CD4-positive, alpha-beta T cell (primary cell): Measurements from ENCODE around the gene STX12. TPM values are rescaled to one million over a fixed set of nuclear protein-coding genes. Genes with fewer than 3 reads are reported as not detected.

ENCODE experiments used
- ATAC-seq: fragments of 200-7000 bp; cut with Tn5 transposase; one replicate; pipeline ENCODE4 v1.10.0; 2022; ENCODE audit warnings: mild to moderate bottlenecking; ENCODE audit not compliant: poor library complexity
- CTCF ChIA-PET: fragments of 350-600 bp; sonication (Branson Sonifier 250); formaldehyde crosslinking; loops from one replicate; lab custom pipeline; 2021; ENCODE audit warnings: antibody characterized with exemption, inconsistent platforms; lab: Charles Lee
- POLR2A ChIA-PET: fragments of 350-600 bp; sonication (Branson Sonifier 250); formaldehyde crosslinking; loops from one replicate; lab custom pipeline; 2021; ENCODE audit warnings: antibody characterized with exemption, inconsistent platforms; lab: Charles Lee
- DNase-seq, 14 experiments: peaks; one replicate each; pipeline ENCODE4 v3.0.0-alpha.2; 2013 to 2020; ENCODE audit warnings: mixed read lengths in 2 of 14
- H3K27ac ChIP-seq, 2 donors: one replicate each; pipeline versions ENCODE4 v1.5.1 to v1.7.0; 2013; ENCODE audit warnings: low read length in 2 of 2, low read depth in 1 of 2, mild to moderate bottlenecking in 1 of 2
- H3K27me3 ChIP-seq, 2 experiments: 1 replicate in 1 of 2; 2 replicates in 1 of 2; pipeline versions ENCODE4 v1.6.1 to v1.7.0; 2013; ENCODE audit warnings: low read length in 2 of 2, control low read depth in 1 of 2, mild to moderate bottlenecking in 1 of 2, moderate library complexity in 1 of 2; ENCODE audit not compliant: insufficient read depth in 2 of 2, control insufficient read depth in 1 of 2
- H3K36me3 ChIP-seq: one replicate; pipeline ENCODE4 v1.6.1; 2013; ENCODE audit warnings: low read length, control low read depth; ENCODE audit not compliant: insufficient read depth
- H3K4me1 ChIP-seq: one replicate; pipeline ENCODE4 v1.6.1; 2013; ENCODE audit warnings: low read length, control low read depth; ENCODE audit not compliant: insufficient read depth
- H3K4me3 ChIP-seq: one replicate; pipeline ENCODE4 v1.5.1; 2013; ENCODE audit warnings: mild to moderate bottlenecking, low read length, moderate library complexity
- H3K9me3 ChIP-seq, 2 experiments: 1 replicate in 1 of 2; 2 replicates in 1 of 2; pipeline versions ENCODE4 v1.6.1 to v1.7.0; 2013; ENCODE audit warnings: low read length in 2 of 2, mild to moderate bottlenecking in 2 of 2, control low read depth in 1 of 2, moderate library complexity in 1 of 2; ENCODE audit not compliant: control insufficient read depth in 1 of 2, insufficient read depth in 1 of 2
- H3K27ac Mint-ChIP-seq: one replicate; pipeline ENCODE4 v1.8.0; 2020; ENCODE audit warnings: mixed read lengths
- H3K27me3 Mint-ChIP-seq: one replicate; pipeline ENCODE4 v1.8.0; 2021; ENCODE audit warnings: mixed read lengths
- H3K36me3 Mint-ChIP-seq: one replicate; pipeline ENCODE4 v1.8.0; 2021; ENCODE audit warnings: low read depth, mixed read lengths
- H3K4me1 Mint-ChIP-seq: one replicate; pipeline ENCODE4 v1.8.0; 2021; ENCODE audit warnings: low read depth, mixed read lengths
- H3K4me3 Mint-ChIP-seq: one replicate; pipeline ENCODE4 v1.8.0; 2020; ENCODE audit warnings: mild to moderate bottlenecking, mixed read lengths
- H3K9me3 Mint-ChIP-seq: one replicate; pipeline ENCODE4 v1.8.0; 2020; ENCODE audit warnings: mixed read lengths
- CTCF ChIP-seq: fragments of 200-600 bp; IDR thresholded peaks from one replicate; pipeline ENCODE4 v1.8.0; 2022; ENCODE audit warnings: antibody characterized with exemption, mild to moderate bottlenecking
- intact Hi-C, 2 experiments: fragments of 100-400 bp; cut with DNase I in 1 of 2; cut with micrococcal nuclease in 1 of 2; formaldehyde crosslinking; loops; one replicate each; pipeline versions ENCODE4 v1.15.1 to v1.9.0; 2023 to 2025; cut with DNase I, micrococcal nuclease
- total RNA-seq, 174 experiments: library from RNA in 2 of 174; stranded (reverse) in 2 of 174; gene quantifications; one replicate each; pipeline ENCODE4 v1.2.3 and lab custom pipeline; 2021 to 2026

STX12 gene
- total RNA-seq, 2 experiments from 2014 or later = 20.3 to 22.7 TPM

GRCh38 chr1:27755286-27755685 lies 17.7 kb upstream of the STX12 start:
- no peak for ATAC-seq
- Mint-ChIP-seq H3K9me3 (no peaks in the 10 kb centered on the region), H3K4me1 (no peaks in the 10 kb centered on the region), H3K36me3 (peaks cover 77% of the 10 kb centered on the region), H3K27ac (no peak overlapping the region), H3K4me3 (no peak overlapping the region), H3K27me3 (no peaks in the 10 kb centered on the region)
- ChIA-PET CTCF (no interaction called here), POLR2A (interaction anchor here (1.2 kb wide), 1 partner anchor 30 kb away, joined by 3 read pairs; the partner anchor contains the start of gene FAM76A)
- Histone ChIP-seq H3K36me3 (peaks cover 59% of the 10 kb centered on the region), H3K4me1 (no peaks in the 10 kb centered on the region), H3K9me3 (no peaks in the 10 kb centered on the region), H3K27ac (no peak overlapping the region), H3K4me3 (no peak overlapping the region), H3K27me3 (no peaks in the 10 kb centered on the region)
- intact Hi-C loops = no loop called here
- TF ChIP-seq CTCF = no peak
- no peak for DNase-seq

GRCh38 chr1:27755865-27756264 lies 17.2 kb upstream of the STX12 start:
- Histone ChIP-seq H3K9me3 (no peaks in the 10 kb centered on the region), H3K4me3 (no peak overlapping the region), H3K4me1 (no peaks in the 10 kb centered on the region), H3K27me3 (no peaks in the 10 kb centered on the region), H3K36me3 (peaks cover 61% of the 10 kb centered on the region), H3K27ac (no peak overlapping the region)
- ATAC-seq (no peak), DNase-seq (no peak)
- Mint-ChIP-seq H3K9me3 (no peaks in the 10 kb centered on the region), H3K27ac (no peak overlapping the region), H3K36me3 (peaks cover 77% of the 10 kb centered on the region), H3K4me3 (no peak overlapping the region), H3K27me3 (no peaks in the 10 kb centered on the region), H3K4me1 (no peaks in the 10 kb centered on the region)
- TF ChIP-seq CTCF = no peak
- intact Hi-C loops = no loop called here
- POLR2A ChIA-PET = interaction anchor here (1.2 kb wide), 1 partner anchor 30 kb away, joined by 3 read pairs; the partner anchor contains the start of gene FAM76A
- CTCF ChIA-PET = no interaction called here

GRCh38 chr1:27759236-27759635 lies 13.8 kb upstream of the STX12 start:
- Mint-ChIP-seq H3K9me3 (no peaks in the 10 kb centered on the region), H3K4me3 (no peak overlapping the region), H3K36me3 (peaks cover 58% of the 10 kb centered on the region), H3K27me3 (no peaks in the 10 kb centered on the region), H3K4me1 (no peaks in the 10 kb centered on the region), H3K27ac (no peak overlapping the region)
- POLR2A ChIA-PET = interaction anchor here (2.0 kb wide), 1 partner anchor 13 kb away, joined by 8 read pairs; the partner anchor contains the start of gene STX12
- intact Hi-C loops = no loop called here
- Histone ChIP-seq H3K27me3 (no peaks in the 10 kb centered on the region), H3K4me1 (no peaks in the 10 kb centered on the region), H3K4me3 (no peak overlapping the region), H3K27ac (no peak overlapping the region), H3K9me3 (no peaks in the 10 kb centered on the region), H3K36me3 (peaks cover 57% of the 10 kb centered on the region)
- CTCF ChIA-PET = interaction anchor here (1.0 to 1.1 kb wide), 2 partner anchors 150 to 191 kb away, joined by 3 read pairs; no protein-coding TSS in a partner anchor
- no peak for DNase-seq
- TF ChIP-seq CTCF = no peak
- ATAC-seq = no peak
